GM21723 (cell line): ENCODE measurements around the gene ZXDC.

Experiments used
- ATAC-seq: cut with Tn5 transposase; IDR thresholded peaks from one replicate; pipeline ENCODE4 v1.9.1; 2021; ENCODE audit warnings: mild to moderate bottlenecking, moderate library complexity; ENCODE audit not compliant: unreplicated experiment

Gene ZXDC

GRCh38 chr3:126418661-126419131 lies 57.0 kb downstream of the ZXDC start:
- ATAC-seq, result no peak

GRCh38 chr3:126417981-126418530 lies 57.6 kb downstream of the ZXDC start:
- no peak for ATAC-seq

DNA sequence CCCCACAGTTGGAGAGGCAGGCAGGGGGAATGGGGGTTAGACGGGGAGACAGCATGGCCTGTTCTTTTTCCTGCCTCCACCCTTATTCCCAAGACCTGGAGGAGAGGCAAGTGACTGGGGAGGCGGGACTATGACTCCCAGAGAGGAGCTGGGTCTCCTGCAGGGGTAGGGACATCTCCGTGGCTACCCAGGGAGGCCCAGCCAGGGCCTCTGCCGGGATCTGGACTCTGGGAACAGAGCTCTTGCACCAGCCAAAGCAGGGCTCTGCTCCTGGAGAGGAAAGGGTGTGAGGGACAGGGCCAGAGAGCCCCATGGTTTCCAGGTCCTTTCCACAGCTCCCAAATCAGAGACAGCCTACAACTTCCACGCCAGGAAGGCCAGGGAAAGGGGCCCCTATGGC lies 58.2 kb downstream of the ZXDC start:
- no peak for ATAC-seq

DNA sequence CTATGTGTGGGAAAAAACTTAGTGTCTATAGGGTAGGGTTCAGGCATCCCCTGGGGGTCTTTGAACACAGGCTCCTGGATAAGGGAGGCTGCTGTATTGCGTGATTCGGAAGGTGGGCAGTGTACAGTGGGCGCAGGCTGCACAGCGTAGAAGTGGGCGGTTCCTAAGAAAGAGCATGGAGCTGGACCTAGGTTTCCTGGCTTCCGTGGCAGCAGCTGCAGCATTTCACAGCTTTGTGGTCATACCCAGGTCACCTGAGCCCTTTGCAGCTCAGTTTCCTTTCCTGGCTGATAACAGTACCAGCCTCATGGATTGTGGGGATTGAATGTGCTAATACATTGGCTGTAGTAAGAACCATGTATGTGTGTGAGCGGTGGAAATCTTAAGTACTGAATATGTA lies 58.7 kb downstream of the ZXDC start:
- ATAC-seq, result no peak

DNA sequence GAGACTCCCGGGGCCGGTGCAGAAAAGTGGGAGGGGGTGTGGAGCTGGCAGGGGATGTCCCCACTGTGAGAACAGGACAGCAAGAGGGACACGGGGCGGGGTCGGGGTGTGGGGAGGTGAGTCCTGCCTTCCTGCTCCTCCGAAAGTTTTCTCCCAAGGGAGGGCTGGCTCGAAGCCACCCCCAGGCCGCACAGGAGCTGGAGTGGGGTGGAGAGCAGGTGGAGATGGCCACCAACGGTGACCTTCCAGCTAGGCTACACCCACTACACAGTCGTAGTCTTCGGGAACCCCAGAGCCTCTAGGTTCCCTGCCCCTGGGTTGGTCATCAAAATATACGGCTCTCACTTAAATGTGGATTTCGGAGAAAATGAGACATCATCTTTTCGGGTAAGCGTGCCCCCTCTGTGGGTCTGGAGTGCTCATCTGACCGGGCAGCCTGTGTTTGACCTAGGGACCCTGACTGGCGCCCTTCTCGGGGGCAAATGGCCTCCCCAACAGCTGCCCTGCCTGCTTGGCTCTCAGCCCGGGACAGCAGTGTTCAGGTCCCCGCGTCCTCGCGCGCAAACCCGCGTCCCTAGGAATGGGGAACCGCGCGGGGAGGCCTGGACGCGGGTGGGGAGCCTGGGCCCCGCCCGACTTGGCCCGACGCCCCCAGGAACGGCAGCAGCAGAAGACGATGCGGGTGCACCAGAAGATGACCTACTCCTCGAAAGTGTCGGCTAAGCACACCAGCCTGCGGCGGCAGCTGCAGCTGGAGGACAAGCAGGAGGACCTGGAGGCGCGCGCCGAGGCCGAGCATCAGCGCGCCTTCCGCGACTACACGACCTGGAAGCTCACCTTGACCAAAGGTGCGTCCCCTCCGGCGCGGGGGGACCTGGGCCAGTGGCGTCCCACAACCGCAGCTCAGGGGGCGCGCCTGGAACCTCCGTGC lies 59.8 kb downstream of the ZXDC start:
- no peak for ATAC-seq

GRCh38 chr3:126414961-126415660 lies 60.6 kb downstream of the ZXDC start:
- no peak for ATAC-seq

DNA sequence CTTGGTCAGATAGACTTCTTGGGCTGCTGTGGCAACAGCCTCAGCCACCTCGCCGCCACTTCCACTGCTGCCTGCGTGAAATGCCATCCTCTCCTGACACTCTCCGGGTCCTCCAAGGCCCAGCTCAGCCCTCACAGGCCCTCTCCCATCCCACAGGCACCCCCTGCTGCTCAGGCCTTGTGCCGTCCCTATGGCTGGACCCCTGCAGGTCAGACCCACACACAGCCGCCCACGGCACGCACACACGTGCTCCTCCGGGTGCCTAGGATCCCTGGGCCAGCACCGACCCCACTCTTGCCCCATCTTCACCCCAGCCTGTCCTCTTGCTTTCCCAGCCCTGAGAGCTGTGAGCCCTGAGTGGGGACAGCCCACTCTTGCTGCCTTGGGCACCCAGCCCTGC lies 61.3 kb downstream of the ZXDC start:
- no peak for ATAC-seq

DNA sequence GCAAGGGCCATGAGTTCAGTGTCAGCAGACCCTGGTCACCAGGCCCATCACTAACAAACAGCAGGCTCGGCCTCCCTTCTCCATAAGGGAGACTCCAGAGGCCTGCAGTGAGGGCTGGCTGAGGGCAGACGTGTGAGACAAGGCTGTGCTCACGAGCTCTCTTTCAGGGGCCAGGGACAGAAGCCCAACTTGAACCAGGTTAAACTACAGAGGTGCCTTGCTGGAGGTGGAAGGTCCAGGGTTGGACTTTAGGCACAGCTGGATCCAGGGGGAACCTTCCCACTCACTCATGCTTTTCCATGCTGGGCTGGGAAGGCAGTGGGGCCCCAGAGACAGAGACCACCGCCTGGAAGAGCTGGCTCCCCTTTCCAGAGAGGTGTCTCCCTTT lies 62.0 kb downstream of the ZXDC start:
- ATAC-seq, result no peak

GRCh38 chr3:126412841-126413692 lies 62.6 kb downstream of the ZXDC start:
- ATAC-seq, result no peak

DNA sequence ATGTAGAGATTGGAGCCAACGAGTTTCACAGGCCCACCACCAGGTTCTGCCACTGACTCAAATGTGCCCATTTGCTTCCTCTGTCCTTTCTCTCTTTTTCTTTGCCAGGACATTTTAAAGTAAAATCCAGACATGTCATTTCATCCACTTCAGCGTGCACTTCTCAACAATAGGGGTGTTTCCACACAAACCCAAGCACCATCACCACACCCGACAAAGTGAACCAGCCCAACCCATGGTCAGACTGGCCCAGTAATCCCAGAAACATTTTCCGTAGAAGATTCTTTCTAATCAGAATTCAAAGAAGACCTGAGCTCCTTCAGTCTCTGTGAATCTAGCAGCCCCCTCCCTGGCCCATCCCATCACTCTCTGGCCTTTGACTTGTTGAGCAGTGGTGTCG lies 67.6 kb downstream of the ZXDC start:
- ATAC-seq, result no peak

DNA sequence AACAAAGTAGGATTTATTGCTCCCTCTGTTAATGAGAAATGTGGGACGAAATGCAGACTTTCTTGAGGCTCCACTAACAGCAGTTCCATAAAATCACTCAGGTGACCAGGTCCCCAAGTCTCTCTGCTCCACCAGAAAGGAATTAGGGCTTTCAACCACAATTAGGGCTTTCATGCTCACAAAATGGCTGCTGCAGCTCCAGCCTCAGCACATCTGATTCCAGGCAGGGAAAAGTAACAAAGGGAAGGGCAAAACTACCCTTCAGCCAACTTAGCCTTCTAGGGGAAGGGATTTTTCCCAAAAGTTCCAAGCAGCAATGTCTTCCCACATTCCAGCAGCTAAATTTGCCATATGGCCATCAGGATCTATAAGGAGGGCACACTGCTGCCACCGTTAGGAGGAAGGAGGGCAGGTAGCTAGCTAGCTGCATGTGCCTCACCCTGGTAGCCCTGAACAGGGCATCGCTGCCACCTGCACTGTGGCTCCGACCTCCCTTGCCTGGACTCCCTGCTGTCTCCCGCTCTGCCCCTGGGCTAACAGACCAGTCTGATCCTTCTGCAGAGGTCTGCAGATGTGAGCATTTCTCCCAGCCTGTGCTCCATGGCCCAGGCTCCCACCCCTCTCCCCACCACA lies 68.2 kb downstream of the ZXDC start:
- no peak for ATAC-seq

DNA sequence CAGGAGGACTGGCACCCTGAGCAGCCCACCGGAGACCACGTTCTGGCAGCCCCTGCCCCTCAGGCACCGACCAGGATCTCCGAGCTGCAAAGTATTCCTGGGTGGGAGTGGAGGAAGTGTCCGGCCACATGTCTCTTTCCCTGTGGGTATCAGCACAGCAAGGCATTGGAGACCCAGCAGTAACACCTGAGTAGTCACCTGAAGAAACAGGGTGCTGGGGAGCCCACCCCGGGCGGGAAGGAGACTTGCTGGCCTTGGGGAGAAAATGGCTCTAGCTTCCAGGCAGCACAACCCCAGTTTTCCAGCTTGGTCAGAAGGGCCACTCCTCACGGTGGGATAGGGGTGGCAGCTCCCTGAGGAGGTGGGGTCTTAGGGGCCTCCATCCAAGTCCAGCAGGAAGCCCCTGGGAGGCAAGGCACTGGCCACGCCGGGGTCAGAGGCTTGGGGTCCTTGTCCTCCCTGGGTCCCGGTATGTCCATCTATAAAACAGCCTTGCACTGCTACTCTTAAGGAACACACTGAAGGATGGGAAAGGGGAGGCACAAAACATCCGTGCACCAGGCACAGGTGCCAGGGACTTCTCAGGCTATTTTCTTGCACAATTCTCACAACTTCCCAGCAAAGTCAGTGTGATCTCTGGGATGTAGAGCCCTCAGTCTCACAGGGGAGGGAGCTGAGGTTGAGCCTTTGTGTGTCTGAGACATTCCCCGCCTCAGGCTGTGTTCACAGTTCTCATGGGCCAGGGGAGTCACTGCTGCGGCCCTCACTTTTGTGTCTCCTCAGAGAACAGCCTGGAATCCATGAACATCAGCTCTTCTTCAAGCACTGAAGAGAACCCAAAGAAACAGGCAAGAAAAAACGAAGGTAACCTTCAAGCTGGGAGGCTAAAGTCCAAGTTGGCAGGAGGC lies 69.0 kb downstream of the ZXDC start:
- ATAC-seq, result no peak

GRCh38 chr3:126402666-126403302 lies 72.9 kb downstream of the ZXDC start:
- ATAC-seq, result no peak

DNA sequence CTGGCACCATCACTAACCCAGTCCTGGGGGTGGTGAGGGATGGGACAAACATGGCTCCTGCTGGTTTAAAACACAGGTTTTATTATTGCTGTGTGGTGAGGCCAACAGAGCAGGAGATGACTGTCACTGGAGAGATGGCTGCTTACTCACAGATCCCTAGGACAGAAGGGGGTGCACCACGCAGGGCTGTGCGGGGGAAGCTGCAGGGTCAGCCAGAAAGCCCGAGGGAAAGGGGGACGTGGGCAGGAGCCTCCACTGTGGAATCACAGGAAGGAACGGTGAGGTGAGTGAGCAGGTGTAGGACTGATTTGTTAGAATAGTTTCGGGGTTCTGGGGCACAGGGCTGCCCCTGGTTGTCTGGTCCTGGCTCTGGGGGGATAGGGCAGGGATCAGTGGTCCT lies 73.5 kb downstream of the ZXDC start:
- no peak for ATAC-seq

DNA sequence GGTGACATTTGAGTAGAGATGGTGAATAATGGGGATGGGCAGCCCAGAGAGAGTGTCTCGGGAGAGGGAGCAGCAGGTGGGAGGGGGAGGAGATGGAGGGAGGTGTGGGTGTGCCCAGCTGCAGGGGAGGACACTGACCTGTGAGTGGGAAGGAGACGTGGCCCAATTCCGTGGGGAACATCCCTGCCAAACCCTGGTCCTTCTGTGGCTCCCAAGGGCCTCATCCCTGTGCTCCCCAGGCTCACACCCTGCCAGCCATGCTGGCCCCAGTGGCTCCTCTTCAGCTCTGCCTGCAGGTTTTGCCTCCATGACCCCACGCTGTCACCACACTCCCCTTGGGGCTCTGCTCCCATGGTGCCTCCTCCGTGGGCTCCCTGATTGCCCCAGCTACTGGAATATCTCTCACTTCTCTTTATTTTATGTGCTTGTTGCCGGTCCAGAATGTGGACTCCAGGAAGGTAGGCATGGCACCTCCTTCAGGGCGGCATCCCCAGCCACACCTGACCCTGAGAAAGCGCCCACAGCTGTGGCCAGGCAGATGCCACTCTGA lies 74.0 kb downstream of the ZXDC start:
- ATAC-seq, result no peak

DNA sequence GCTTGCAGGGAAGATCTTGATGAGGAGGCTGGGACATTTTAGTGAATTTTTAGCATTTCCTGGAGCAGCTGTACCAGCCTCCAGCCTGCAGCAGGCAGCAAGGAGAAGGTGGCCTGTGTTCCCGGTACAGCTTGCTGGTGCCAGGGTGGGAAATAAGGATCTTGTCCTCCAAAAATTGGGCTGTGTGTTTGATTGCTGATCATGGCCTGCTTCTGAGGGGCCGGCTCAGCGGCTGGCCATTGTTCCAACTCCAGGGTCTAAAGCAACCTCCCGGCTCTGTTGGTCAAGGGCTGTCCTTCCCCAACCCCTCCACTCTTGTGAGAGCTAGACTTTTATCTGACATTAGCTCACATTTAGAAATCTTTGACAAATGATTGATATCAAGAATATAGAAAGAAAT lies 75.9 kb downstream of the ZXDC start:
- no peak for ATAC-seq

DNA sequence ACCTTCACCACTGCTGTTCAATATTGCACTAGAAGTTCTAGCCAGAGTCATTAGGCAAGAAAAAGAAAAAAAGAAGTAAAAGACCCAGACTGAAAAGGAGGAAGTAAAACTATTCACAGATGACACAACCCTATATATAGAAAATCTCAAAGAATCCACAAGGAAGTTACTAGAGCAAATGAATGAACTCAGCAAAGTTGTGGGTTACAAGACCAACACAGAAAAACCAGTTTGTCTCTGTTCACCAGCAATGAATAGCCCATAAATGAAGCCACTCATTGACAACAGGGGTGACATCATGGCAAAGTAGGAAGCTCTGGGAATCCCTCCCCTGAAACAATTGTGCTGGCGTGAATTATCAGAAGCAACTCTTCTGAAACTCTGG lies 76.3 kb downstream of the ZXDC start:
- no peak for ATAC-seq

DNA sequence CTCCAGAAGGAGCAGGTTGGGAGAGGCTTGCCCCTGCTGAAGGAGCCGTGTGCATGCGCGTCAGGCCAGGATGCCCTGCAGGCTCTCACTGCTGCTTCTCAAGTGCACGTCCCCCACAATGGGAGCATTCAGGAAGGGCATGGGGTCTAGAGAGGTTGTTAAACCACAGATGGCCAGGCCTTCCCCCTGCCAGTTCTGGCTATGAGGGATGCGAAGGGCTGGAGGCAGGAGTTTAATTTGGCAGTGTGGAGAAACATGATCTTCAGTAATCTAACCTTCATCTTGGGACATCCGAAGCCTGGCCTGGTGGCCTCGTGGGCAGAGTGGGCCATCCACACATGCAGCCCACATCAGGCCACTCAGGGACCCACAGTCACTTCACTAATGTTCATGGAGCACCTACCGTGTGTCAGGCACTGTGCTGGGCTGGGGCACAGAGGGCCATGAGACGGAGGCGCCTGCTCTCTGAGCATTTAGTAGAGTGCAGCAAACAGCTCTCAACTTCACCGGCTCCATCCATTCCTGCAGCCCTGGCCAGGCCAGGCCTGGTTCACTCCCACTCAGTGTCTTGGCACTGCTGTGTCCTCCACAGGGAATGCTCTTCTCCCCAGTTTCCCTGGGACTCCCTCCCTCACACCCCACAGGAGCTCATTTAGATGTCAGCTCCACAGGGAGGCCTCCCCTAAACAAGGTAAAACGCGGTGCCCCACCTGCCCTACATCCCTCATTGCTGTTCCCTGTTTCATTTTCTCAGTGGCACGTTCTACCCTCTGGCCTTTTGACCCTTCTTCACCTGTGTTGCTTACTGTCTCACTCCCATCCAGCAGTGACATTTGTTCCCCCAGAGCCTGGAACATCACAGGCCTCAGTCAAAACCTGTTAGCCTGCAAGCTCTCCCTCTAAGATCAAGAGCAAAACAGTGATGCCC lies 77.0 kb downstream of the ZXDC start:
- ATAC-seq, result no peak
